ENCODE data around the gene SMYD4. TPM values are rescaled to one million over a fixed set of nuclear protein-coding genes. Genes with fewer than 3 reads are reported as not detected.
A peak's percentile ranks its signal among the peaks of the same experiment; 100 is the strongest.

SMYD4 gene
- total and polyA plus RNA-seq, 10 of the 15 experiments (the other 5 are each of a cell fraction or from before 2014, with no cell fraction given): 2.1 to 18.8 (median 13.7) TPM

DNA sequence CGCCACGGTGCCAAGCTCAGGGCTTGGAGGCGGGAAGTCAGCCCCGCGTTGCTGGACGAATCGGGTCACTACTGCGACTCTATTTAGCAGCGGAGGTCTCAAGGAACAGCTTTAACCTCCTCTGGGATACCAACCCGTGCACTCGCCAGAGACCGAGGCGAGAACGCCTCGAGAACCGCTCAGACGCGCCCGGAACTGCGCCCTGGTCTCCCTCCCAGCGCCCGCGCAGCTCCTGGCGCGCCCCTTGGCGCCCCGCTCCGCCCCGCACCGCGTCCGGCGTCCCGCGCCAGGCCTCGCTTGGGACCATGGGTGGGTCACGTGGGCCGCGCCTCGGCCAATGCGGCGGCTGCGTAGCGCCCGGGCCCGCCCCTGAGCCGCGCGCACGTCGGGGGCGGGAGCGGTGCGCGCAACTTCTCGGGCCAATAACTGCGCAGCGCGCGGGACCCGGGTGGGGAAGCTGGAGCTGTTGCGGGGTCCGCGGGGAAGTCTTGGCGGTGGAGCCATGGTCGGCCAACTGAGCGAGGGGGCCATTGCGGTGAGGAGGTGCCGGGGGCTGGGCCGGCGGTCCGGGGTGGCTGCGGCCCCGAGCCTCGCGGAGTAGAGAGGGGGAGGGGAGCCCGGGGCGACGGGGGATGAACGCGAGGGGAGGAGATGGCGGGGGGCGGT lies at the start of gene SMYD4, which contains the start of gene RPA1 (continued):
- TF ChIP-seq, protein P1, sequence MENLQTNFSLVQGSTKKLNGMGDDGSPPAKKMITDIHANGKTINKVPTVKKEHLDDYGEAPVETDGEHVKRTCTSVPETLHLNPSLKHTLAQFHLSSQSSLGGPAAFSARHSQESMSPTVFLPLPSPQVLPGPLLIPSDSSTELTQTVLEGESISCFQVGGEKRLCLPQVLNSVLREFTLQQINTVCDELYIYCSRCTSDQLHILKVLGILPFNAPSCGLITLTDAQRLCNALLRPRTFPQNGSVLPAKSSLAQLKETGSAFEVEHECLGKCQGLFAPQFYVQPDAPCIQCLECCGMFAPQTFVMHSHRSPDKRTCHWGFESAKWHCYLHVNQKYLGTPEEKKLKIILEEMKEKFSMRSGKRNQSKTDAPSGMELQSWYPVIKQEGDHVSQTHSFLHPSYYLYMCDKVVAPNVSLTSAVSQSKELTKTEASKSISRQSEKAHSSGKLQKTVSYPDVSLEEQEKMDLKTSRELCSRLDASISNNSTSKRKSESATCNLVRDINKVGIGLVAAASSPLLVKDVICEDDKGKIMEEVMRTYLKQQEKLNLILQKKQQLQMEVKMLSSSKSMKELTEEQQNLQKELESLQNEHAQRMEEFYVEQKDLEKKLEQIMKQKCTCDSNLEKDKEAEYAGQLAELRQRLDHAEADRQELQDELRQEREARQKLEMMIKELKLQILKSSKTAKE (IDR thresholded peaks at IDR 0.05; ENCODE audit: low read depth, poor library complexity, severe bottlenecking): no peak
- TF ChIP-seq CREM (IDR thresholded peaks at IDR 0.05; ENCODE audit: low read depth): no peak
- TF ChIP-seq POLR2A (IDR thresholded peaks at IDR 0.05; ENCODE audit: low read depth, low read length): peak; percentile 87
- TF ChIP-seq CREB1 (IDR thresholded peaks at IDR 0.05; ENCODE audit: low read depth): 0 out of 2 replicates have a peak, but pooled peaks have one; percentile 9
- peak; percentile 98; the same call in 1 of the 2 replicates for TF ChIP-seq RB1 (IDR thresholded peaks at IDR 0.05; ENCODE audit: borderline replicate concordance)
- TF ChIP-seq, protein P2, sequence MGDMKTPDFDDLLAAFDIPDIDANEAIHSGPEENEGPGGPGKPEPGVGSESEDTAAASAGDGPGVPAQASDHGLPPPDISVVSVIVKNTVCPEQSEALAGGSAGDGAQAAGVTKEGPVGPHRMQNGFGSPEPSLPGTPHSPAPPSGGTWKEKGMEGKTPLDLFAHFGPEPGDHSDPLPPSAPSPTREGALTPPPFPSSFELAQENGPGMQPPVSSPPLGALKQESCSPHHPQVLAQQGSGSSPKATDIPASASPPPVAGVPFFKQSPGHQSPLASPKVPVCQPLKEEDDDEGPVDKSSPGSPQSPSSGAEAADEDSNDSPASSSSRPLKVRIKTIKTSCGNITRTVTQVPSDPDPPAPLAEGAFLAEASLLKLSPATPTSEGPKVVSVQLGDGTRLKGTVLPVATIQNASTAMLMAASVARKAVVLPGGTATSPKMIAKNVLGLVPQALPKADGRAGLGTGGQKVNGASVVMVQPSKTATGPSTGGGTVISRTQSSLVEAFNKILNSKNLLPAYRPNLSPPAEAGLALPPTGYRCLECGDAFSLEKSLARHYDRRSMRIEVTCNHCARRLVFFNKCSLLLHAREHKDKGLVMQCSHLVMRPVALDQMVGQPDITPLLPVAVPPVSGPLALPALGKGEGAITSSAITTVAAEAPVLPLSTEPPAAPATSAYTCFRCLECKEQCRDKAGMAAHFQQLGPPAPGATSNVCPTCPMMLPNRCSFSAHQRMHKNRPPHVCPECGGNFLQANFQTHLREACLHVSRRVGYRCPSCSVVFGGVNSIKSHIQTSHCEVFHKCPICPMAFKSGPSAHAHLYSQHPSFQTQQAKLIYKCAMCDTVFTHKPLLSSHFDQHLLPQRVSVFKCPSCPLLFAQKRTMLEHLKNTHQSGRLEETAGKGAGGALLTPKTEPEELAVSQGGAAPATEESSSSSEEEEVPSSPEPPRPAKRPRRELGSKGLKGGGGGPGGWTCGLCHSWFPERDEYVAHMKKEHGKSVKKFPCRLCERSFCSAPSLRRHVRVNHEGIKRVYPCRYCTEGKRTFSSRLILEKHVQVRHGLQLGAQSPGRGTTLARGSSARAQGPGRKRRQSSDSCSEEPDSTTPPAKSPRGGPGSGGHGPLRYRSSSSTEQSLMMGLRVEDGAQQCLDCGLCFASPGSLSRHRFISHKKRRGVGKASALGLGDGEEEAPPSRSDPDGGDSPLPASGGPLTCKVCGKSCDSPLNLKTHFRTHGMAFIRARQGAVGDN (IDR thresholded peaks at IDR 0.05): peak; percentile 72
- TF ChIP-seq EGR1 (IDR thresholded peaks at IDR 0.05; ENCODE audit: borderline replicate concordance in 1 of 2, low read depth in 2 of 2, low read length in 2 of 2): peak; percentile 17 to 60; a peak in 1 of 3 replicates
- TF ChIP-seq HDGF (IDR thresholded peaks at IDR 0.05): no peak
- no peak for TF ChIP-seq TBL1XR1 (IDR thresholded peaks at IDR 0.05; ENCODE audit: low read depth, low read length)
- TF ChIP-seq EZH2 (IDR thresholded peaks at IDR 0.05; ENCODE audit: borderline replicate concordance, control insufficient read depth, low read depth, low read length): no peak
- TF ChIP-seq, protein P3, sequence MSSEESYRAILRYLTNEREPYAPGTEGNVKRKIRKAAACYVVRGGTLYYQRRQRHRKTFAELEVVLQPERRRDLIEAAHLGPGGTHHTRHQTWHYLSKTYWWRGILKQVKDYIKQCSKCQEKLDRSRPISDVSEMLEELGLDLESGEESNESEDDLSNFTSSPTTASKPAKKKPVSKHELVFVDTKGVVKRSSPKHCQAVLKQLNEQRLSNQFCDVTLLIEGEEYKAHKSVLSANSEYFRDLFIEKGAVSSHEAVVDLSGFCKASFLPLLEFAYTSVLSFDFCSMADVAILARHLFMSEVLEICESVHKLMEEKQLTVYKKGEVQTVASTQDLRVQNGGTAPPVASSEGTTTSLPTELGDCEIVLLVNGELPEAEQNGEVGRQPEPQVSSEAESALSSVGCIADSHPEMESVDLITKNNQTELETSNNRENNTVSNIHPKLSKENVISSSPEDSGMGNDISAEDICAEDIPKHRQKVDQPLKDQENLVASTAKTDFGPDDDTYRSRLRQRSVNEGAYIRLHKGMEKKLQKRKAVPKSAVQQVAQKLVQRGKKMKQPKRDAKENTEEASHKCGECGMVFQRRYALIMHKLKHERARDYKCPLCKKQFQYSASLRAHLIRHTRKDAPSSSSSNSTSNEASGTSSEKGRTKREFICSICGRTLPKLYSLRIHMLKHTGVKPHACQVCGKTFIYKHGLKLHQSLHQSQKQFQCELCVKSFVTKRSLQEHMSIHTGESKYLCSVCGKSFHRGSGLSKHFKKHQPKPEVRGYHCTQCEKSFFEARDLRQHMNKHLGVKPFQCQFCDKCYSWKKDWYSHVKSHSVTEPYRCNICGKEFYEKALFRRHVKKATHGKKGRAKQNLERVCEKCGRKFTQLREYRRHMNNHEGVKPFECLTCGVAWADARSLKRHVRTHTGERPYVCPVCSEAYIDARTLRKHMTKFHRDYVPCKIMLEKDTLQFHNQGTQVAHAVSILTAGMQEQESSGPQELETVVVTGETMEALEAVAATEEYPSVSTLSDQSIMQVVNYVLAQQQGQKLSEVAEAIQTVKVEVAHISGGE (CRISPR knock-in tag; IDR thresholded peaks at IDR 0.05): no peak
- TF ChIP-seq KLF5 (IDR thresholded peaks at IDR 0.05; ENCODE audit: partially characterized antibody): no peak
- no peak for TF ChIP-seq MEF2A (IDR thresholded peaks at IDR 0.05; ENCODE audit: insufficient read depth, low read depth, low read length)
- peak; percentile 87 for TF ChIP-seq BACH1 (IDR thresholded peaks at IDR 0.05; ENCODE audit: borderline replicate concordance)
- no peak for TF ChIP-seq PML (IDR thresholded peaks at IDR 0.05; ENCODE audit: low read length)
- TF ChIP-seq, protein P4, sequence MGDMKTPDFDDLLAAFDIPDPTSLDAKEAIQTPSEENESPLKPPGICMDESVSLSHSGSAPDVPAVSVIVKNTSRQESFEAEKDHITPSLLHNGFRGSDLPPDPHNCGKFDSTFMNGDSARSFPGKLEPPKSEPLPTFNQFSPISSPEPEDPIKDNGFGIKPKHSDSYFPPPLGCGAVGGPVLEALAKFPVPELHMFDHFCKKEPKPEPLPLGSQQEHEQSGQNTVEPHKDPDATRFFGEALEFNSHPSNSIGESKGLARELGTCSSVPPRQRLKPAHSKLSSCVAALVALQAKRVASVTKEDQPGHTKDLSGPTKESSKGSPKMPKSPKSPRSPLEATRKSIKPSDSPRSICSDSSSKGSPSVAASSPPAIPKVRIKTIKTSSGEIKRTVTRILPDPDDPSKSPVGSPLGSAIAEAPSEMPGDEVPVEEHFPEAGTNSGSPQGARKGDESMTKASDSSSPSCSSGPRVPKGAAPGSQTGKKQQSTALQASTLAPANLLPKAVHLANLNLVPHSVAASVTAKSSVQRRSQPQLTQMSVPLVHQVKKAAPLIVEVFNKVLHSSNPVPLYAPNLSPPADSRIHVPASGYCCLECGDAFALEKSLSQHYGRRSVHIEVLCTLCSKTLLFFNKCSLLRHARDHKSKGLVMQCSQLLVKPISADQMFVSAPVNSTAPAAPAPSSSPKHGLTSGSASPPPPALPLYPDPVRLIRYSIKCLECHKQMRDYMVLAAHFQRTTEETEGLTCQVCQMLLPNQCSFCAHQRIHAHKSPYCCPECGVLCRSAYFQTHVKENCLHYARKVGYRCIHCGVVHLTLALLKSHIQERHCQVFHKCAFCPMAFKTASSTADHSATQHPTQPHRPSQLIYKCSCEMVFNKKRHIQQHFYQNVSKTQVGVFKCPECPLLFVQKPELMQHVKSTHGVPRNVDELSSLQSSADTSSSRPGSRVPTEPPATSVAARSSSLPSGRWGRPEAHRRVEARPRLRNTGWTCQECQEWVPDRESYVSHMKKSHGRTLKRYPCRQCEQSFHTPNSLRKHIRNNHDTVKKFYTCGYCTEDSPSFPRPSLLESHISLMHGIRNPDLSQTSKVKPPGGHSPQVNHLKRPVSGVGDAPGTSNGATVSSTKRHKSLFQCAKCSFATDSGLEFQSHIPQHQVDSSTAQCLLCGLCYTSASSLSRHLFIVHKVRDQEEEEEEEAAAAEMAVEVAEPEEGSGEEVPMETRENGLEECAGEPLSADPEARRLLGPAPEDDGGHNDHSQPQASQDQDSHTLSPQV (IDR thresholded peaks at IDR 0.05): no peak

Measured in GM12878 (cell line).